CD4-positive, alpha-beta T cell treated with Interleukin-4 for 1 hour (primary cell): ENCODE data around the gene ZDHHC11B.

Experiments used
- DNase-seq, 2 donors: peaks; one replicate each; pipeline ENCODE4 v3.0.0-alpha.2; 2020 to 2022

Gene ZDHHC11B

DNA sequence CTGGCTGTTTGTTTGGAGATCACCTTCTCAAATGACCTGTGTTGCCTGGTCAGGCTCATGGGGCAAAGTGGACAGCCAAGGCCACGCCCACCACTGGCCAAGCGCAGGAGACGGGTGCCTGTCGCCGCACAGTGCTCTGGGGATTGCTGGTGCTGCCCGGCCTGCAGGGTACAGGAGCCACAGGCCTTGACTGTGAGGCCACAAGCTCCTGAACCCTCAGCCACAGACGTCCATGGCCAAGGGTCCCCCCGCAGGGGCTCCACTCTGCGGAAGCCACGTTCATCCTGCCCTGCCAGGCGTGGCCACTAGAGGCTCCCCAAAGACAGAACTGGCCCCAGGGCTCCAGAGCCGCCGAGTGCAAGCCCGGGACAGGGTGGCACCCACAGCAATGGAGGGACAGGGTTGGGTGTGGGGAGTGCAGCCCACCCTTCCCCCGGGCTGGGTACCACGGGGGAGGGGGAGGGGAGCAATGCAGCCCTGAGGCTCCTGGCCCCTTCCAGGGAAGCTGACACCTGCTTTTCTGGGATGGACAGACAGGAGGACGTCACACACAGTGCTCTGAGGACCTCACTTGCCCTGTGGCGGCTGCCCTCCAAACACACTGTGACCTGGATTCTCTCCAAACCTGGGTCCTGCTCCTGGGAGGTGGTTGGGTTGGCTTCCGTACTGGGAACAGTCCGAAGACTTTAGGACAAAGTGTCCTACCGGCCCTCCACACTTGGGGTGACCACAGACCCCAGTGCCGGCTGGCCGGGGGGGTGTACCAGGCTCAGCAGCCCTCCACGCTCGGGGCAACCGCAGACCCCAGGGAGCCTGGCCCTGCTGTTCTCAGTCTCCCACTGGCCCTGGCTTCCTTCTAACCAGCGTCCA is 112.8 kb downstream of the ZDHHC11B start:
- DNase-seq = peak; percentile 69 to 75

DNA sequence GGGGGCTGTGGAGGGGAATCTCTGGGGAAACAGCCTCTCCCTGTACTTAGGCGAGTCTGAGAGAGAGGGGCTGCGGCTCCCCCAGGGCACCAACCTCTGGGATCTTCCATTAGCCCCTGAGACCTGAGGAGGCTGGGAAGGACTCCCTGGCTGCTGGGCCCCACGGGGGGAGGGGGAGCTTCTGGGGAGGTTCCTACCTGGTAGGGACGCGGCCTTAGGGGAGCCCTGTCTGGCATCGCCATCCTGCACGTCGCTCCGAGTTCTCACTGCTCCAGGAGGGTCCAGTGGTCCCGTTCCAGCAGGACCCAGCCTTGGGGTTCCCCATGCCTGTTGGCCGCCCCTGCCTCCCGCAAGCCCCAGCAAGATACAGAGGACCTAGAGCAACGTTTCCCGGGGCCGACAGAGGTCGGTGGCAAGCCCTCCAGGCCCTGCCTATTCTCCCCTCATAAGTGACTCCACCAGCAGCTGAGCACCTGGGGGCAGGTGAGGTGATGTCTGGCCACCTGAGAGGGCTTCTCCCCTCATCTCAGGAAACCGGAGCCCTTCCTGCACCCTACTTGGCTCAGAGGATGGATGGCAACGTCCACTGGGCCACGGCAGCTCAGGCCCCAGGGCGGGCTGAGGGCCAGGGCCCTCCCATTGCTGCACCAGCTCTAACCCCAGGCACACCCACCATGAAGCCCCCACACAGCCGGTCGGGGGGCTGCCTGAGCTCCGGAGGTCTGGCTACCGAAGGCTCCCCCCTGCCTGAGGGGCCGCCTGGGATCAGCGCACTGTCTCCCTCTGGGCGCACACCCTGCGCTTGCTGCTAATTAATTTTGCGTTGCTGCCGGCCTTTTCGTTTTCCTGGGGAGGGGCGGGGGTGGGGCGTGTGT is 113.9 kb downstream of the ZDHHC11B start:
- DNase-seq = no peak

- DNase-seq = no peak
Observed at GRCh38 chr5:669842-670395, 114.6 kb downstream of the ZDHHC11B start.

DNA sequence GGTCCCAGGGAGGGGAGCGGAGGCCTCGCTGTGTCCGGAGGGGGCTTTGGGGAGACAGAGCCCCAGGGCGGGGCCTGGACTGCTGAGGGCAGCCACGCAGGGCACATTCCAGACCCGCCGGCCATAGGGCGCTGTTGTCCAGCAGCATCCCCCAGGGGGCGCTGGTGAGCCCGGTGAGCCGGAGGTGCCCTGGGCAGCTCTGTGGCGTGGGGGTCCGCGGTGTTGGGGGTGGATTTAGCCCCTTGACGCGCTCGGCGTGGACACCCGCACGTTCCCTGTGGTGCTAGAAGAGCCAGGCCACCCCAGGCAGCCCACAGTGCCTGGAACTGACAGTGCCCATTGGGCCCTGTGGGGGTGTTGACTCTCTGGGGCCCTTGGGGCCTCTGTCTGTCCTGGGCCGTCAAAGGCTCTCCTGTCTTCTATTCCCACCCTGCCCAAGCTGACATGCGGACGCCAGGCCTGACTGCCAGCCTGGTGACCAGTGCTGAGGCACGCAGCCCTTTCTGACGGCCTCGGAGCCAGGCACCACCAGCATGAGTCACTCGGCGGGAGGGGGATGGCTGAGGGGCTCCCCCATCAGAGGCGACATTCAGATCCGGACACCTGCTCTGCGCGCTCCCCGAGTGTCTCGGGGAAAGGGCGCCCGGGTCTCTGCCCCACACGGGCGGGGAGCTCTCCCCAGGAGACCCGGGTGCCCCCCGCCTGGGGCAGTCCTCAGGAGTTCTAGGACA is 115.3 kb downstream of the ZDHHC11B start:
- peak in 1 of 2 donors; percentile 44 for DNase-seq

DNA sequence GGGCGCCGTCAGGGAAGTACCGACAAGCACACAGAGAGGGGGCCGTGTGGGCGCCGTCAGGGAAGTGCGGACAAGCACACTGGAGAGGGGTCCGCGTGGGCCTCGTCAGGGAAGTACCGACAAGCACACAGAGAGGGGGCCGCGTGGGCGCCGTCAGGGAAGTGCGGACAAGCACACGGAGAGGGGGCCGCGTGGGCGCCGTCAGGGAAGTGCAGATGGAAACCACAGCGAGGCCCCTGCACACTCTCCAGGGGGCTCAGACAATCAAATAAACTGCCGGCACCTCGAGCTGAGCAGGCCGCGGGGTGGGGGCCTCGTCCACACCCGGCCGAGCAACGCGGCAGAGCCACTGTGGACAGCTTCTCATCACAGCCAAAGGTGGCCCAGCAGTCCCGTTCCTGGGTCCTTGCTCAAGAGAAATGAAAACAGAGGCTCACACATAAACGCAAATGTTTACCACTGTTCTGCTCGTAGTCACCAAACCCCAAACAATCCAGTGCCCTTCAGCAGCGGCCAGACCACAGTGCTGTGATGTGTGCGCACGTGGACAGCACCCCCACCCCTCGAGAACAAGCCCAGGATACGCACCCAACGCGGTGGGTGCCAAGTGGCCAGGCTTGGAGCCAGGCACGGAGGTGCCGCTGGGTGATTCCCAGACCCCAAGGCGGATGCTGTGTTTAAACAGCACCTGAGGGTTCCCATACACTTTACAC is 116.1 kb downstream of the ZDHHC11B start:
- no peak for DNase-seq

DNA sequence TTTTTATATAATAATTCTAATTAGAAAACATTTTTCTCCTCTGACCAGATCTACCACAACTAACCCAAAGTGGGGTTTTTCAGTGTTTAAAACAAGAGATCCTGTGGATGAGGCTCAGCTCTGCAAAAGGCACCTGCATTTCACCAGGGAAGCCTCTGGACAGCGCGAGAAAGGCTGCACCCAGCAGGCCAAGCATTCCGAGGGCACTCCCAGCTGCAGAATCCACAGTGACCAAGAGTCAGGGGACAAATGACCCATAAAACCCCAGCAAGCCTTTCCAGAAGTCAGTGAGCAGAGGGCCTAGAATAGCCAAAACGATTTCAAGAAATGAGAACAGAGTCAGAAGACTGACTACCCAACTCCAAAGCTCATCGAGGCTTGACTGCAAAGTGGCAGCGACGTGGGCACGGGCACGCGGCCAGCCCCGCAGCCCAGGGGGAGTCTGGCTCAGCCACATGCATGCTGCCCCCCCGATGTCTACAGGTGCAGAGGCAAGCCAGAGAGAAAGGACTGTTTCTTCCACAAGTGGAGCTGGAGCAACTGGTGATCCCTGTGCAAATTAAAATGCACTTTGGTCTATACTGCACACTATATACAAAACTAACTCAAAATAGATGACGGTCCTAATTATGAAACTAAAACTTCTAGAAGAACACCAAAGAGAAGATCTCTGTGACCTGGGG is 117.6 kb downstream of the ZDHHC11B start:
- DNase-seq = no peak

- DNase-seq = no peak
Observed at GRCh38 chr5:665956-666711, 118.4 kb downstream of the ZDHHC11B start.

DNA sequence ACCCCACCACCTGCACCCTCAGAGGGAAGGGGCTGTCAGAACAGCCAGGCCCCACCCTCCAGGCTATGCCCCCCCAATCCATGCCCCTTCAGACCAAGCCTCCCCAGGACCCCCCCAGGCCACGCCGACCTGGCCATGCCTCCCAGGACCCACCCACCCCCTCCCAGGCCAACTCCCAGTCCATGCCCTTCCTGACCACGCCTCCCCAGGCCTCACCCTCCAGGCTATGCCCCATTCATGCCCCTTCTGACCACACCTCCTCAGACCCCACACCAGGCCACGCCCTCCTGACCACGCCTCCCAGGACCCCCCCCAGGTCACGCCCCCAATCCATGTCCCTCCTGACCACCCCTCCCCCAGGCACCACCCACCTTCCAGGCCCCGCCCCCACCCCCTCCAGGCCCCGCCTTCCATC is 119.0 kb downstream of the ZDHHC11B start:
- no peak for DNase-seq

DNA sequence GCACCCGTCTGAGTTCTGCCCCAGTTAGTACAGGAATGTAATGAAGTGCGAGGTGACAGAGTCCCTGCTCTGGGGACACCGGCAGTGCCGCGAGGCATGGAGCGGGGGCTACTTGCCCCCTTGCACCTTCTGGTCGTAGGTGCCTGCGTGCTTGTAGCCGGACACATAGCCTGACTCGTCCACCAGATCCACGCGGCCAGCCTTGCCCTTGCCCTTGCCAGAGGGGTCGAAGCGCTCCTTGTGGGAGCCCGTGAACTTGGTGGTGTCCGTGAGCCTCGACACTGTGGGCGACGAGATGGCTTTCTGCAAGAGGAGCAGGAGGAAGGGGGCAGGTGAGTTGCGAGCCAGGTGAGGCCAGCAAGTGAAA is 119.6 kb downstream of the ZDHHC11B start:
- DNase-seq = no peak

DNA sequence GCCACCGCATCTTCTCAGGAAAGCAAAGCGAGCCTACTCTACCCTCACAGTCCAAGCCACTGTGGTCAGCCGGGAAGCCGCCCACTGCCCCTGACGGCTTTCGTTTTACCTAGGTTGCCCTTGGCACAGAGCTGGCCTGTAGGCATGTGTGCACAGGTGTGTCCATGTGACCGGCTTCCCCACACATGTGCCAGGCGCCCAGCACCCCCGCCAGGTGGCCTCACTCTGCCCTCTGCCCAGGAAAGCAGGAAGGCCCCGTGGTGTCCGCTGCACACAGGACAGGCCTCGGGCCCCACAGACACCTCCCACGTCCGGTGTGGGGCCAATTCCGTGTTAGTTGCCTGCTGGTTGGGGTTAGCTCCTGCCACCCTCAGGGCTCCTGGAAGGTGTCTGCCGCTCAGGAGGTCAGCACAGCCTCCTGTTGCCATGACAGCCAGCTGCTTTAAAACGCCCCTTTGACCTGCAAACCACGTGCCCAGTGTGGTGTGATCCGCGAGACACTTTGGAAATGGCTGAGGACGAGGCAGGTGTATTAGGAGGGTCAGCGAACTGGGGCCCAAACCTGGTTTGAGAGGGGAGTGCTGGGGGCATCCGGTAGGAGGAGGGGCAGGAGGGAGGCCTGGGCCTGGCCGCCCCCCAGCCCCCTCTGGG is 120.1 kb downstream of the ZDHHC11B start:
- DNase-seq = no peak

GRCh38 chr5:663436-664342 is 120.8 kb downstream of the ZDHHC11B start:
- no peak for DNase-seq

GRCh38 chr5:662751-663435 is 121.6 kb downstream of the ZDHHC11B start:
- no peak for DNase-seq

GRCh38 chr5:661891-662750 is 122.4 kb downstream of the ZDHHC11B start:
- no peak for DNase-seq

DNA sequence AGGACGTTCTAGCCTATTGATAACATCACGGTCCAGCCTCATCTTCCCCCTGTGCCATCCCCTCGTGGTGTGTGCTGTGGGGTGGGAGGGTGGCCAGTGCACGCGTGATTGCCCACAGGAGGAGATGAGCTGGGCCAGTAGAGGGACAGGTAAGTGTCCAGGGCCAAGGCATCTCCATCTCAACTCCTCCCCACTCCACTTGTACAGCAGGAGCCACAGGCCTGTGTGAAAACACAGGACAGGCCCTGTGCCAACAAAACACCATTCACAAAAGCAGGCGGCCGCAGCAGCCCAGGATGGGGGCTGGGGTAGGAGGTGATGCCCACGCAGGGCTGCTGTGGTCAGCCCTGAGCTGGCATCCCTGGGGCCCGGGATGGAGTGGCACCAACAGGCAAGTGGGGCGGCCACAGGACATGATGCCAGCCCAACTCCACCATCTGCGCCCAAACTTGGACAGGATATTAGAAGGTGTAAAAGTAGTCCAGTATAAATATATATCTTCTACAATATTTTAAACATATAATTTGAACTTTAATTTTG is 124.0 kb downstream of the ZDHHC11B start:
- DNase-seq = no peak
